Lower lobe of right lung (tissue), 2 donors: ENCODE measurements around the gene CHAMP1. TPM values are rescaled to one million over a fixed set of nuclear protein-coding genes. Genes with fewer than 3 reads are reported as not detected.
A peak's percentile ranks its signal among the peaks of the same experiment; 100 is the strongest.

Experiments
- ATAC-seq, 2 donors: fragments of 200-7000 bp; cut with Tn5 transposase; one replicate each; pipeline ENCODE4 v1.9.1; 2020 to 2022; ENCODE audit warnings: mild to moderate bottlenecking in 2 of 2, moderate library complexity in 2 of 2
- DNase-seq: peaks from one replicate; pipeline ENCODE4 v3.0.0-alpha.2; 2020
- H3K27ac ChIP-seq: fragments of 200-600 bp; one replicate; pipeline ENCODE4 v1.8.0; 2022
- H3K27me3 ChIP-seq: fragments of 200-600 bp; one replicate; pipeline ENCODE4 v1.8.0; 2022; ENCODE audit warnings: low read depth
- H3K36me3 ChIP-seq: fragments of 200-600 bp; one replicate; pipeline ENCODE4 v1.8.0; 2022; ENCODE audit warnings: mild to moderate bottlenecking
- H3K4me1 ChIP-seq: fragments of 200-600 bp; one replicate; pipeline ENCODE4 v1.8.0; 2022
- H3K4me3 ChIP-seq: fragments of 200-600 bp; one replicate; pipeline ENCODE4 v1.8.0; 2022; ENCODE audit warnings: mild to moderate bottlenecking
- H3K9me3 ChIP-seq: fragments of 200-600 bp; one replicate; pipeline ENCODE4 v1.8.0; 2022
- intact Hi-C: fragments of 100-400 bp; cut with DNase I; formaldehyde crosslinking; loops from one replicate; pipeline ENCODE4 v1.11.0; 2022
- total RNA-seq: library from RNA; stranded (reverse); fragmentation: NEBNext Ultra II Directional; extraction: Animal tissue kit (Norgen Biotek cat#: 25700); gene quantifications from one replicate; pipeline ENCODE4 v1.2.1, GENCODE V29; 2021
- TF ChIP-seq, protein P1 (sequence below): fragments of 200-600 bp; IDR thresholded peaks from one replicate; pipeline ENCODE4 v1.8.0; 2022; ENCODE audit warnings: antibody characterized with exemption, mild to moderate bottlenecking
- donor health status: DM: no; HTN: yes; CAD: no; lungs with severe emphysema.

Gene CHAMP1
- total RNA-seq, 1 donor from 2014 or later, result 19.3 TPM

DNA sequence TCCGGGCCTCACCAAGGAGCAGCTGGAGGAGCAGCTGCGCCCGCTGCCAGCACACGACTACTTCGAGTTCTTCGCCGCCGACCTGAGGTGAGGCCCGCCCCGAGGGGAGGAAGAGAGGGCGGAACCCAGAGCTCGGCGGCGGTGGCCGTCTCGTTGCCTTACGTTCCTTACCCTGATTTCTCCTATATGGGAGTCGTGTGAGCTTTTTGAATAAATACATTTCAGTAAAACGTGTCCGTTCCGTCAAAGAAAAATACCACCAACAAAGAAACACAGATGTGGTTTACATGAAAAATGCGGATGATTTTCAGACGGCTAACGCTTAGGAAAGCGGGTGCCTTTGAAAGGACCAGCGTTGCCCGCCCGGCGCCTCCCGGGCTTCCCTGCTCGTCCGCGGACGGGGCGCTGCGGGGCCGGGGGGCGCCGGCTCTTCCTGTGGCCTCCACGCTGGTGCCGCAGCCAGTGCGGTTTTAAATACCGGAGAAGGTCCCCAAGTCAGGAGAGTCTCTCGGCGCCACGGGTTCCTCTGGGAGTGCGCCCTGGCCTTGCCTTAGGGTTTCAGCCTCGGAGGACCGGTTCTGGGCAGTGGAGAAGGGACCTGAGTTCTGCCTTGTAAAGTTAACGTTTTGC is 32.1 kb upstream of the CHAMP1 start:
- TF ChIP-seq, protein P1, sequence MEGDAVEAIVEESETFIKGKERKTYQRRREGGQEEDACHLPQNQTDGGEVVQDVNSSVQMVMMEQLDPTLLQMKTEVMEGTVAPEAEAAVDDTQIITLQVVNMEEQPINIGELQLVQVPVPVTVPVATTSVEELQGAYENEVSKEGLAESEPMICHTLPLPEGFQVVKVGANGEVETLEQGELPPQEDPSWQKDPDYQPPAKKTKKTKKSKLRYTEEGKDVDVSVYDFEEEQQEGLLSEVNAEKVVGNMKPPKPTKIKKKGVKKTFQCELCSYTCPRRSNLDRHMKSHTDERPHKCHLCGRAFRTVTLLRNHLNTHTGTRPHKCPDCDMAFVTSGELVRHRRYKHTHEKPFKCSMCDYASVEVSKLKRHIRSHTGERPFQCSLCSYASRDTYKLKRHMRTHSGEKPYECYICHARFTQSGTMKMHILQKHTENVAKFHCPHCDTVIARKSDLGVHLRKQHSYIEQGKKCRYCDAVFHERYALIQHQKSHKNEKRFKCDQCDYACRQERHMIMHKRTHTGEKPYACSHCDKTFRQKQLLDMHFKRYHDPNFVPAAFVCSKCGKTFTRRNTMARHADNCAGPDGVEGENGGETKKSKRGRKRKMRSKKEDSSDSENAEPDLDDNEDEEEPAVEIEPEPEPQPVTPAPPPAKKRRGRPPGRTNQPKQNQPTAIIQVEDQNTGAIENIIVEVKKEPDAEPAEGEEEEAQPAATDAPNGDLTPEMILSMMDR, result no peak
- DNase-seq, result peak; percentile 83
- Histone ChIP-seq H3K27me3 (no peaks in the 10 kb centered on the region), H3K9me3 (no peaks in the 10 kb centered on the region), H3K4me3 (peak overlapping the region; percentile 79), H3K4me1 (peaks cover 26% of the 10 kb centered on the region), H3K36me3 (peaks cover 38% of the 10 kb centered on the region), H3K27ac (peak overlapping the region; percentile 97)
- intact Hi-C loops, result no loop called here
- peak; percentile 82 to 86 for ATAC-seq

DNA sequence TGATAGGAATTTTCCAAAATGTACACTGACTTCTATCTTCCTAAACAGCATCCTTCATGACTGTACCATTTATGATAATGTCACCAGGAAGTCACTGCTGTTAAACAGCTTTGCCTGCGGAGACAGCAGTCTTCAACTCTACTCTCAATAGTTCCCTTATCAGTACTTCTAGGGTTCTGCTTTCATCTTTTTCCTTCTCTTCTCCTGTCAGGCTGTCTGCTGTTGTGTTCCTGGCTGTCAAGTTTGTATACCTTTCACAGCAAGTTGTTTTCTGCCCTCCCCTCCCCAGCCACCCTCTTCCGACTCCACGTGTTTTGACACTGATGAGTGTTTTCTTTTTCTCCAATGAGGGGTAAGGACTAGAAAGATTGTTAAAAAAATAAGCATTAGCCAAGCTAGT is 30.7 kb upstream of the CHAMP1 start:
- peaks cover 44% of the 10 kb centered on the region for H3K36me3 ChIP-seq
- TF ChIP-seq, protein P1, result no peak
- no peak overlapping the region for H3K27ac ChIP-seq
- no peaks in the 10 kb centered on the region for H3K27me3 ChIP-seq
- DNase-seq, result no peak
- no peak for ATAC-seq
- H3K9me3 ChIP-seq, result no peaks in the 10 kb centered on the region
- intact Hi-C loops, result no loop called here
- no peak overlapping the region for H3K4me3 ChIP-seq
- H3K4me1 ChIP-seq, result peaks cover 26% of the 10 kb centered on the region

DNA sequence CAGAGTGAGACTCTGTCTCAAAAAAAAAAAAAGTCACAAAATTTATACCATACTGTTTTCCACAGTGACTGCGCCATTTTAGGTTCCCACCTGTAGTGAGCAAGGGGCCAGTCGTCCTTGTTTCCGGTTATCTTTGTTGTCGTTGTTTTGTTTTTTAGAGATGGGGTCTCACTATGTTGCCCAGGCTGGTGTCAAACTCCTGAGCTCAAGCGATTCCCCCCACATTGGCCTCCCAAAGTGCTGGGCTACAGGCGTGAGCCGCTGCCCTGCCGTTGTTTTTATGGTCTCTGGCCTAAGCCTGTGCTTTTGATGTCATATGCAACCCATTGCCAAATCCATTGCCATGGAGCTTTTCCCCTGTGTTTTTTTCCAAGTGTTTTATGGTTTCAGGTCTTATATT is 29.6 kb upstream of the CHAMP1 start:
- TF ChIP-seq, protein P1, result no peak
- no peaks in the 10 kb centered on the region for H3K27me3 ChIP-seq
- no peak overlapping the region for H3K4me3 ChIP-seq
- ATAC-seq, result no peak
- H3K9me3 ChIP-seq, result no peaks in the 10 kb centered on the region
- intact Hi-C loops, result no loop called here
- H3K27ac ChIP-seq, result no peak overlapping the region
- peaks cover 26% of the 10 kb centered on the region for H3K4me1 ChIP-seq
- no peak for DNase-seq
- H3K36me3 ChIP-seq, result peaks cover 55% of the 10 kb centered on the region

DNA sequence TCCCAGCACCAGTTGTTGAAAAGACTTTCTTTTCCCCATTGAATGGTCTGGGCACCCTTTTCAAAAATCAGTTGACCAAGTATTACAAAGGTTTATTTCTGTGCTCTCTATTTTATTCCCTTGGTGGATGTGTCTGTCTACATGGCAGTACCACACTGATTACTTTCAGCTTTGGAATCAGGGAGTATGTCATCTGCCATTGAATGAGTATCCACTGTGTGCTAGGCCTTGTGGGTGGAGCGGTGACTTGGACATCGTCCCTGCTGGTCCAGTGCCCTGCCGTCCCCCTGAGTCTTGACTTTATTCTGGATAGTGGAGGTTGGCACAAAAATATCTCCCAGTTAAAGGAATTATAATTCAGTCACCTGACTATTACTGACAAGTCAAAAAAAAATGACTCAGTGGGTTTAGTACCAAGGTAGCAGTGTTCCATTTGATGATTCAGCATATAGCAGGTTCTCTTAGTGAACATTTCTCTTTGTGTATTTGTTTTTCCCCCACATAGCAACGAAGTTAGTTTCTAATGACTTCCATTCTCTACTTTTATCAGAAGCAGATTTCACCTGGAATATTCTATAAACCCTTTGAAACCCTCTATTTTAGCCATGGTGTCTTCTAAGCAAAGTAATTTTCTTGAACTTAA is 29.0 kb upstream of the CHAMP1 start:
- TF ChIP-seq, protein P1, result no peak
- Histone ChIP-seq H3K27me3 (no peaks in the 10 kb centered on the region), H3K9me3 (no peaks in the 10 kb centered on the region), H3K4me3 (no peak overlapping the region), H3K4me1 (peaks cover 23% of the 10 kb centered on the region), H3K27ac (no peak overlapping the region), H3K36me3 (peaks cover 61% of the 10 kb centered on the region)
- DNase-seq (no peak), ATAC-seq (no peak)
- intact Hi-C loops, result no loop called here

- peaks cover 69% of the 10 kb centered on the region for H3K36me3 ChIP-seq
- intact Hi-C loops, result no loop called here
- peaks cover 16% of the 10 kb centered on the region for H3K4me1 ChIP-seq
- ATAC-seq (no peak), DNase-seq (no peak)
- TF ChIP-seq, protein P1, result no peak
- no peaks in the 10 kb centered on the region for H3K27me3 ChIP-seq
- H3K27ac ChIP-seq, result no peak overlapping the region
- H3K9me3 ChIP-seq, result no peaks in the 10 kb centered on the region
- no peak overlapping the region for H3K4me3 ChIP-seq
Observed at GRCh38 chr13:114286808-114287207, 27.5 kb upstream of the CHAMP1 start.
